Gastroesophageal sphincter (tissue), 4 donors: ENCODE results near the gene MRPL19. TPM values are rescaled to one million over a fixed set of nuclear protein-coding genes. Genes with fewer than 3 reads are reported as not detected.

ENCODE experiments used
- ATAC-seq: fragments of 150-250 bp; one replicate; pipeline ENCODE4 v1.9.1; 2016; ENCODE audit warnings: mild to moderate bottlenecking, moderate library complexity
- H3K27ac ChIP-seq, 4 donors: fragments of 200-600 bp; sonication (generic) in 3 of 4; 1 replicate in 3 of 4; 2 replicates in 1 of 4; pipeline ENCODE4 v1.5.1; 2016 to 2019
- H3K27me3 ChIP-seq: fragments of 200-600 bp; sonication (generic); one replicate; pipeline ENCODE4 v1.5.1; 2019
- H3K36me3 ChIP-seq, 2 donors: fragments of 200-600 bp; sonication (generic); one replicate each; pipeline ENCODE4 v1.5.1; 2019; ENCODE audit warnings: control low read depth in 1 of 2
- H3K4me1 ChIP-seq, 3 donors: fragments of 200-600 bp; sonication (generic); 1 replicate in 2 of 3; 2 replicates in 1 of 3; pipeline ENCODE4 v1.5.1; 2016 to 2019; ENCODE audit warnings: control low read depth in 2 of 3
- H3K4me3 ChIP-seq, 2 donors: fragments of 200-600 bp; sonication (generic); one replicate each; pipeline ENCODE4 v1.5.1; 2019; ENCODE audit warnings: mild to moderate bottlenecking in 1 of 2, moderate library complexity in 1 of 2
- H3K9me3 ChIP-seq, 3 donors: fragments of 200-600 bp; sonication (generic); one replicate each; pipeline ENCODE4 v1.5.1; 2017 to 2019; ENCODE audit warnings: control low read depth in 2 of 3
- EP300 ChIP-seq: sonication (generic); formaldehyde crosslinking; IDR thresholded peaks from one replicate; pipeline ENCODE4 v1.6.1; 2017; ENCODE audit warnings: antibody characterized with exemption, mild to moderate bottlenecking
- POLR2A ChIP-seq, 2 donors: fragments of 450-650 bp; IDR thresholded peaks; one replicate each; pipeline ENCODE4 v1.6.1; 2017; ENCODE audit warnings: antibody characterized with exemption in 2 of 2, mild to moderate bottlenecking in 2 of 2, moderate library complexity in 1 of 2
- POLR2AphosphoS5 ChIP-seq: sonication (generic); formaldehyde crosslinking; IDR thresholded peaks from one replicate; pipeline ENCODE4 v1.6.1; 2017; ENCODE audit warnings: antibody characterized with exemption
- WGBS, 2 donors: methylation state at CpG; one replicate each; pipeline ENCODE4 v1.1.5; 2018; ENCODE audit warnings: low coverage in 1 of 2; 5-methylcytosine and 5-hydroxymethylcytosine counted together
- total RNA-seq, 4 donors: library from RNA; depleted of rRNA; stranded (reverse); fragments of >200 nt; gene quantifications; one replicate each; pipeline ENCODE4 v1.1.0, GENCODE V29; 2016
- TF ChIP-seq, protein P1 (sequence below), 4 experiments: fragments of 200-600 bp in 2 of 4; fragments of 450-650 bp in 2 of 4; sonication (generic) in 1 of 4; IDR thresholded peaks; one replicate each; pipeline ENCODE4 v1.5.1; 2017 to 2019; ENCODE audit warnings: antibody characterized with exemption in 4 of 4, mild to moderate bottlenecking in 2 of 4, moderate library complexity in 2 of 4

MRPL19 gene
- total RNA-seq, 4 donors from 2014 or later: 33.4 to 54.5 (median 50.5) TPM

DNA sequence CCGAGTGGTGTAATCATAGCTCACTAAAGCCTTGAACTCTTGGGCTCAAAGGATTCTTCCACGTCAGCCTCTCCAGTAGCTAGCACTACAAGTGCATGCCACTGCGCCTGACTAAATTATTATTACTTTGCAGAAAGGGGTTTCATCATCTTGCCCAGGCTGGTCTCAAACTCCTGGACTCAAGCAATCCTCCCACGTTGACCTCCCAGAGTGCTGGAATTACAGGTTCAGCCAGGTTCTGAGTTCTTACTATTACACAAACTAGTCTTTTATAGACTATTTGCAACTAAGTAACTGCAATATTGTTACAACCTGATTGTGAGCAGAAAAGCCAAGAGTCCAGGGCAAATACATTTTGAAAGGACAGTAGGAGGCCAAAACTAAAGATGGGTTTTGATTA, 35.9 kb upstream of the MRPL19 start:
- Histone ChIP-seq H3K4me1 (peaks cover 0 to 4% (median 0%) of the 10 kb centered on the region in 3 donors), H3K27me3 (peaks cover 69% of the 10 kb centered on the region), H3K27ac (no peak overlapping the region), H3K36me3 (no peaks in the 10 kb centered on the region), H3K9me3 (no peaks in the 10 kb centered on the region), H3K4me3 (no peak overlapping the region)
- WGBS, 2 donors: 50 to 70% methylated on average over 1 to 4 of the region's 4 CpGs
- ATAC-seq: no peak
- TF ChIP-seq POLR2AphosphoS5 (no peak), EP300 (no peak), POLR2A (IDR thresholded peaks at IDR 0.05) (no peak)
- TF ChIP-seq, protein P1, sequence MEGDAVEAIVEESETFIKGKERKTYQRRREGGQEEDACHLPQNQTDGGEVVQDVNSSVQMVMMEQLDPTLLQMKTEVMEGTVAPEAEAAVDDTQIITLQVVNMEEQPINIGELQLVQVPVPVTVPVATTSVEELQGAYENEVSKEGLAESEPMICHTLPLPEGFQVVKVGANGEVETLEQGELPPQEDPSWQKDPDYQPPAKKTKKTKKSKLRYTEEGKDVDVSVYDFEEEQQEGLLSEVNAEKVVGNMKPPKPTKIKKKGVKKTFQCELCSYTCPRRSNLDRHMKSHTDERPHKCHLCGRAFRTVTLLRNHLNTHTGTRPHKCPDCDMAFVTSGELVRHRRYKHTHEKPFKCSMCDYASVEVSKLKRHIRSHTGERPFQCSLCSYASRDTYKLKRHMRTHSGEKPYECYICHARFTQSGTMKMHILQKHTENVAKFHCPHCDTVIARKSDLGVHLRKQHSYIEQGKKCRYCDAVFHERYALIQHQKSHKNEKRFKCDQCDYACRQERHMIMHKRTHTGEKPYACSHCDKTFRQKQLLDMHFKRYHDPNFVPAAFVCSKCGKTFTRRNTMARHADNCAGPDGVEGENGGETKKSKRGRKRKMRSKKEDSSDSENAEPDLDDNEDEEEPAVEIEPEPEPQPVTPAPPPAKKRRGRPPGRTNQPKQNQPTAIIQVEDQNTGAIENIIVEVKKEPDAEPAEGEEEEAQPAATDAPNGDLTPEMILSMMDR (IDR thresholded peaks at IDR 0.05): no peak

DNA sequence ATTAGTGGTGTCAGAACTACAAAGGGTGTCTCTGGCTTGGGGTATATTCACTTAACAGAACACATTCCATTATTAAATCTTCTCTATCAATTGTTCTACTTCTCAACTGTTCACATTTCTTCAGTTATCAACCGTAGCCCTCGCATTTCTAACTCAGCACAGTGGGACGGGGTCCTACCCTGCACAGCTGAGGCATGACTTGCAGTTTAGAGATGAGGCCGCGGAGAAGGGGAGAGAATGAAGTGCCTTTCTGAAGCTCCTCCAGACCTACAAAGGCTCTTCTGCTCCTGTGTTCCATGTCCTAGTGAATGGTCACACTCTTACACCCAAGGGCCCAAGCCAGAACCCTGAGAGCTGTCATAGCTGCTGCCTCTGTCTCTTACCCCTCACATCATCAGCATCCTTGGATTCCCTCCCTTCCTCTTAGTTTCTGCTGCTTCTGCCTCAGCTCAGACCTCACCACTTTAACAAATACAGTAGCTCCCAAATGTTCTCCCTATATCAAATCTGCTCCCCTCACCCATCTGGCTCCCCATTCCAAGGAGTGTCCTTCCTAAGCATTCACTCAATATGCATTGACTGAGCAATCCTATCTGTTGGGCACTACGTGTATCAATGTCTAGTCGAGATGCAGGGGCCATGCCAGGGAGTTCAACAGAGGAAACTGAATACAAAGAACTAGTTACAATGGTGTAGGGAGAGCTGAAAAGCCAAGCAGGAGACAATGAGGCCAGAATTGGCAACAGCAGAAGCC, 34.3 kb upstream of the MRPL19 start:
- Histone ChIP-seq H3K9me3 (no peaks in the 10 kb centered on the region), H3K27ac (no peak overlapping the region), H3K36me3 (no peaks in the 10 kb centered on the region), H3K4me1 (peaks cover 0 to 4% (median 0%) of the 10 kb centered on the region in 3 donors), H3K27me3 (peaks cover 54% of the 10 kb centered on the region), H3K4me3 (no peak overlapping the region)
- TF ChIP-seq, protein P1 (IDR thresholded peaks at IDR 0.05): no peak
- no peak for TF ChIP-seq POLR2A (IDR thresholded peaks at IDR 0.05)
- TF ChIP-seq POLR2AphosphoS5: no peak
- no peak for TF ChIP-seq EP300
- ATAC-seq: no peak
- WGBS, 2 donors: 74 to 81% methylated on average over 4 to 6 of the region's 7 CpGs

DNA sequence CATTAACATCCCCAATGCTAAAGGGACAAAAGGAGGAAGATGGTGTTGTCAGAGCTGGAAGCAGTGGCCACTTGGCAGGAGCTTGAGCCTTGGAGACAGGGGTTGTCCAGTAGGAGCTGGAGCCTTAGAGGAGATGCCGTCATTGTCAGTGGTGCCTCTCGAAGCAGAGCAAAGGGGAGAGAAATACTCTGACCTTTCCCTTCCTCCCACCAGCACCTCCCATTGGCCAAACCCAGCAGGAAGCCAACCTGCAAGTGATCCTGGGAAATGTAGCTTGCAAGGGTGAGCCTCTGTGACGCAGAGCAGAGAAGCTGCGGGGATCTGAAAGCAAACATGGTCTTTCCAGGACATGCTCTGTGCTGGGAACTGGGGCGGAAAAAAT, 33.7 kb upstream of the MRPL19 start:
- H3K4me1 ChIP-seq: peaks cover 0 to 4% (median 0%) of the 10 kb centered on the region in 3 donors
- H3K27ac ChIP-seq: no peak overlapping the region
- H3K27me3 ChIP-seq: peaks cover 48% of the 10 kb centered on the region
- no peaks in the 10 kb centered on the region for H3K36me3 ChIP-seq
- ATAC-seq: no peak
- no peak for TF ChIP-seq POLR2AphosphoS5
- no peak for TF ChIP-seq POLR2A (IDR thresholded peaks at IDR 0.05)
- TF ChIP-seq, protein P1 (IDR thresholded peaks at IDR 0.05): no peak
- no peak for TF ChIP-seq EP300
- no peak overlapping the region for H3K4me3 ChIP-seq
- no peaks in the 10 kb centered on the region for H3K9me3 ChIP-seq
- WGBS, 2 donors: 77 to 81% methylated on average over 3 to 5 of the region's 5 CpGs

DNA sequence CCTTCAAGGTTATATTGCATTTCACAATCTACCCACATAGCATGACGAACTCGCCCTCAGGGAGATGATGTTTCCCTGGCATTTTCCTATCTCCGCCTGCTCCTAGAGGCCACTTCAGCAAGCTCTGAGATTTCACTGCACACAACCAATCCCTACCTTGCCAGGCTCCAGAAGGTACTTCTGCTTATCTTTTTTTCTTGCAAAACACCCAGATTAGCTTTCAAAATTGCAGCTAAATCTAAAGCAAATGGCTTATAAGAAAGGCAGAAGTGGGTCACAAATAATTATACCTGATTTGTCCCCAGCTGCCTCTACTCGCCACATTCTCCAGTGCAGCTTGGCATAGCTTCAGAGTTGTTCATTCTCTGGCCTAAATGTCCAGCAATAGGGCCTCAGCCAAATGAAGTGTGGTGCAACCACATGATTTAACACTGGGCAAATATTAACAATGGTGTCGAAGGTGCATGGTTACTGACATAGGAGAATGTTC, 32.4 kb upstream of the MRPL19 start:
- Histone ChIP-seq H3K9me3 (no peaks in the 10 kb centered on the region), H3K4me3 (no peak overlapping the region), H3K27ac (no peak overlapping the region), H3K27me3 (peaks cover 35% of the 10 kb centered on the region), H3K4me1 (no peaks in the 10 kb centered on the region), H3K36me3 (no peaks in the 10 kb centered on the region)
- no peak for ATAC-seq
- TF ChIP-seq, protein P1 (IDR thresholded peaks at IDR 0.05): no peak
- TF ChIP-seq POLR2A (IDR thresholded peaks at IDR 0.05) (no peak), EP300 (no peak), POLR2AphosphoS5 (no peak)
- 80 to 86% methylated on average over 5 of the region's 5 CpGs for WGBS, 2 donors

DNA sequence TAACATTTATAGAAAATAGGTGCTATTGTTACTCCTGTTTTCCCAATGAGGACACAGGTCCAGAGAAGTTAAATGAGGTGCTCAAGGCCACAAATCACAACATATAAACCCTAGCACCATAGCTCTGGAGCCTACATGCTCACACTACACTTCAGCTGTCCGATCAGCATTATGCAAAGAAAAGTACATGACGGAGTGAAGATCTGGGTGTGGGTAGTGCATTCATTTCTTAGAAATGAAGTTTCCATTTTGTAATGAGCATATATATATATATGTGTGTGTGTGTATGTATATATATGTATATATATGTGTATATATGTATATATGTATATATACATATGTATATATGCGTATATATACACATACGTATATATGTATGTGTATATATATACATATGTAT, 30.2 kb upstream of the MRPL19 start:
- Histone ChIP-seq H3K4me3 (no peak overlapping the region), H3K27ac (no peak overlapping the region), H3K36me3 (no peaks in the 10 kb centered on the region), H3K4me1 (no peaks in the 10 kb centered on the region), H3K9me3 (no peaks in the 10 kb centered on the region), H3K27me3 (peaks cover 14% of the 10 kb centered on the region)
- TF ChIP-seq EP300: no peak
- no peak for TF ChIP-seq POLR2AphosphoS5
- no peak for TF ChIP-seq POLR2A (IDR thresholded peaks at IDR 0.05)
- TF ChIP-seq, protein P1 (IDR thresholded peaks at IDR 0.05): no peak
- no peak for ATAC-seq
- 91 to 93% methylated on average over 4 of the region's 4 CpGs for WGBS, 2 donors
